ENCODE data around the gene EHD1.

Gene EHD1

DNA sequence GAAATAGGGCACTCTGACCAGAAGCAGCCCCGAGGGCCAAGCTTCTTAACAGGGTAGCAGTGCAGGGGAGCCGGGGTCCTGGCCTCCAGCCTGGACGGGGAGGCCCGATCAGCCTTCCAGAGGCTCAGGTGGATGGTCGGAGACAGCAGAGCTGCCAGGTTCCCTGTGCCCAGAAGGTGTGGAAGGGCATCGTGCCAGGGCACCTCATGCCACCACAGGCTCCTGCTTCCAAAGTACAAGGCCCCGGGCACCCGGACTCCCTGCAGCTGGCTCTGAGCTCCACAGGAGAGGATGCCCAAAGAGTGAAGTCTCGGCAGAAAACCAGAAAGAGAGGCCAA, 14.3 kb downstream of the EHD1 start:
- H3K4me3 ChIP-seq (ENCODE audit: low read depth, low read length): no peak overlapping the region
- TF ChIP-seq, protein P1, sequence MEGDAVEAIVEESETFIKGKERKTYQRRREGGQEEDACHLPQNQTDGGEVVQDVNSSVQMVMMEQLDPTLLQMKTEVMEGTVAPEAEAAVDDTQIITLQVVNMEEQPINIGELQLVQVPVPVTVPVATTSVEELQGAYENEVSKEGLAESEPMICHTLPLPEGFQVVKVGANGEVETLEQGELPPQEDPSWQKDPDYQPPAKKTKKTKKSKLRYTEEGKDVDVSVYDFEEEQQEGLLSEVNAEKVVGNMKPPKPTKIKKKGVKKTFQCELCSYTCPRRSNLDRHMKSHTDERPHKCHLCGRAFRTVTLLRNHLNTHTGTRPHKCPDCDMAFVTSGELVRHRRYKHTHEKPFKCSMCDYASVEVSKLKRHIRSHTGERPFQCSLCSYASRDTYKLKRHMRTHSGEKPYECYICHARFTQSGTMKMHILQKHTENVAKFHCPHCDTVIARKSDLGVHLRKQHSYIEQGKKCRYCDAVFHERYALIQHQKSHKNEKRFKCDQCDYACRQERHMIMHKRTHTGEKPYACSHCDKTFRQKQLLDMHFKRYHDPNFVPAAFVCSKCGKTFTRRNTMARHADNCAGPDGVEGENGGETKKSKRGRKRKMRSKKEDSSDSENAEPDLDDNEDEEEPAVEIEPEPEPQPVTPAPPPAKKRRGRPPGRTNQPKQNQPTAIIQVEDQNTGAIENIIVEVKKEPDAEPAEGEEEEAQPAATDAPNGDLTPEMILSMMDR (conservative IDR thresholded peaks at IDR 0.05; ENCODE audit: low read depth, low read length): no peak
- DNase-seq (ENCODE audit: low read depth): no peak

DNA sequence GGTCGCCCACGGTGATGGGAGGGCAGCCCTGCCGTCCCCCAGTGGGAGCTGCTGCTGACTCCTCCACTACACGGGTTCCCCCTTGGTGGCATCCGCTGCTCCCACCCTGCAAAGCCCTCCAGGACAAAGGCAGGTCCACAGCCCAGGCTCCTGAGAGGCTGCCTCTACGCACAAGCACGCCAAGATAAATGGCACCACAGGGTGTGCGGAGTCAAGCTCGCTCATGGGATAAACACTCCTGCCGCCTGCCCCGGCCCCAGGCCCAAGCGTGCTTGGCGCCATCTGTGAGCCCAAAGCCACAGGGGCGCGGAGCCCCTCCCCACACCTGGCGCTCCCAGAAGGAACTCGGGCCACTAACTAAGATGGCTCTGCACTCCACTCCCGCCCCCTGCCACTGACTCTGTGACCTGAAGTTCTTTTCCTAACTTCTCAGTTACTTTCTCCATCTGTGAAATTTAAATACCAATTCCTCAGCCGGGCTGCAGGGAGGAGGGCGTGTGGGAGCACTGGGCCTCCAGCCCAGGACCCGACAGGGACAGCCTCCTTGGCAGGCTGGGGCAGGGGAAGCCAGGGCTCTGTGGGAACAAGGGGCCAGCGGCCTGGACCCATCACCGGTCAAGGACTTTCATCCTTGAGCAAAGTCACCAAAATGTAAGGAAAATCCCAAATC, 14.9 kb downstream of the EHD1 start:
- no peak overlapping the region for H3K4me3 ChIP-seq (ENCODE audit: low read depth, low read length)

GRCh38 chr11:64862987-64863390, 15.4 kb downstream of the EHD1 start:
- TF ChIP-seq, protein P1 (conservative IDR thresholded peaks at IDR 0.05; ENCODE audit: low read depth, low read length): no peak
- no peak overlapping the region for H3K4me3 ChIP-seq (ENCODE audit: low read depth, low read length)
- DNase-seq (ENCODE audit: low read depth): no peak

More for the DNA sequence above, 14.9 kb downstream of the EHD1 start:
- TF ChIP-seq, protein P1 (conservative IDR thresholded peaks at IDR 0.05; ENCODE audit: low read depth, low read length): no peak
- no peak for DNase-seq (ENCODE audit: low read depth)

GRCh38 chr11:64861227-64861975, 17.0 kb downstream of the EHD1 start:
- no peak for DNase-seq (ENCODE audit: low read depth)
- TF ChIP-seq, protein P1 (conservative IDR thresholded peaks at IDR 0.05; ENCODE audit: low read depth, low read length): no peak
- no peak overlapping the region for H3K4me3 ChIP-seq (ENCODE audit: low read depth, low read length)

- TF ChIP-seq, protein P1 (conservative IDR thresholded peaks at IDR 0.05; ENCODE audit: low read depth, low read length): no peak
- no peak overlapping the region for H3K4me3 ChIP-seq (ENCODE audit: low read depth, low read length)
- DNase-seq (ENCODE audit: low read depth): no peak
These were observed 18.6 kb downstream of the EHD1 start for GRCh38 chr11:64859542-64860414.

GRCh38 chr11:64858467-64859263, 19.8 kb downstream of the EHD1 start:
- TF ChIP-seq, protein P1 (conservative IDR thresholded peaks at IDR 0.05; ENCODE audit: low read depth, low read length): no peak
- no peak overlapping the region for H3K4me3 ChIP-seq (ENCODE audit: low read depth, low read length)
- DNase-seq (ENCODE audit: low read depth): no peak

All from choroid plexus epithelial cell (primary cell).